Measurements from ENCODE around the gene CLDN15.

The CLDN15 gene

GRCh38 chr7:101233907-101234547 is 3.6 kb downstream of the CLDN15 start:
- Histone ChIP-seq H3K4me2 (ENCODE audit: low read depth, low read length, poor library complexity, severe bottlenecking) (no peak overlapping the region), H4K20me1 (ENCODE audit: low read depth, low read length) (no peaks in the 10 kb centered on the region), H3K79me2 (ENCODE audit: insufficient read depth, low read length) (no peaks in the 10 kb centered on the region), H3K27ac (ENCODE audit: low read depth, low read length) (no peak overlapping the region), H3K36me3 (ENCODE audit: low read length) (no peaks in the 10 kb centered on the region), H3K9me3 (ENCODE audit: insufficient read depth, low read length) (no peaks in the 10 kb centered on the region), H3K9ac (ENCODE audit: low read length) (no peak overlapping the region), H3F3A (ENCODE audit: insufficient read depth) (no peaks in the 10 kb centered on the region), H3K27me3 (ENCODE audit: low read length) (no peaks in the 10 kb centered on the region), H3K4me3 (ENCODE audit: insufficient read depth, low read length, poor library complexity, severe bottlenecking) (no peak overlapping the region), H2AFZ (ENCODE audit: low read depth, low read length, severe bottlenecking) (no peak overlapping the region), H3K9me2 (replicated peaks; ENCODE audit: insufficient read depth, low read length) (no peaks in the 10 kb centered on the region)
- TF ChIP-seq EZH2phosphoT487 (conservative IDR thresholded peaks at IDR 0.05; ENCODE audit: low read length) = no peak
- TF ChIP-seq, protein P1, sequence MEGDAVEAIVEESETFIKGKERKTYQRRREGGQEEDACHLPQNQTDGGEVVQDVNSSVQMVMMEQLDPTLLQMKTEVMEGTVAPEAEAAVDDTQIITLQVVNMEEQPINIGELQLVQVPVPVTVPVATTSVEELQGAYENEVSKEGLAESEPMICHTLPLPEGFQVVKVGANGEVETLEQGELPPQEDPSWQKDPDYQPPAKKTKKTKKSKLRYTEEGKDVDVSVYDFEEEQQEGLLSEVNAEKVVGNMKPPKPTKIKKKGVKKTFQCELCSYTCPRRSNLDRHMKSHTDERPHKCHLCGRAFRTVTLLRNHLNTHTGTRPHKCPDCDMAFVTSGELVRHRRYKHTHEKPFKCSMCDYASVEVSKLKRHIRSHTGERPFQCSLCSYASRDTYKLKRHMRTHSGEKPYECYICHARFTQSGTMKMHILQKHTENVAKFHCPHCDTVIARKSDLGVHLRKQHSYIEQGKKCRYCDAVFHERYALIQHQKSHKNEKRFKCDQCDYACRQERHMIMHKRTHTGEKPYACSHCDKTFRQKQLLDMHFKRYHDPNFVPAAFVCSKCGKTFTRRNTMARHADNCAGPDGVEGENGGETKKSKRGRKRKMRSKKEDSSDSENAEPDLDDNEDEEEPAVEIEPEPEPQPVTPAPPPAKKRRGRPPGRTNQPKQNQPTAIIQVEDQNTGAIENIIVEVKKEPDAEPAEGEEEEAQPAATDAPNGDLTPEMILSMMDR (IDR thresholded peaks at IDR 0.05; ENCODE audit: insufficient read depth, low read length, poor library complexity, severe bottlenecking) = no peak

GRCh38 chr7:101232141-101232850 is 5.3 kb downstream of the CLDN15 start:
- no peak overlapping the region for H3K9ac ChIP-seq (ENCODE audit: low read length)
- no peaks in the 10 kb centered on the region for H3K27me3 ChIP-seq (ENCODE audit: low read length)
- no peak overlapping the region for H3K4me2 ChIP-seq (ENCODE audit: low read depth, low read length, poor library complexity, severe bottlenecking)
- no peaks in the 10 kb centered on the region for H4K20me1 ChIP-seq (ENCODE audit: low read depth, low read length)
- H2AFZ ChIP-seq (ENCODE audit: low read depth, low read length, severe bottlenecking) = no peak overlapping the region
- H3K27ac ChIP-seq (ENCODE audit: low read depth, low read length) = no peak overlapping the region
- no peaks in the 10 kb centered on the region for H3K79me2 ChIP-seq (ENCODE audit: insufficient read depth, low read length)
- no peak overlapping the region for H3K4me3 ChIP-seq (ENCODE audit: insufficient read depth, low read length, poor library complexity, severe bottlenecking)
- no peaks in the 10 kb centered on the region for H3K9me2 ChIP-seq (replicated peaks; ENCODE audit: insufficient read depth, low read length)
- no peaks in the 10 kb centered on the region for H3K9me3 ChIP-seq (ENCODE audit: insufficient read depth, low read length)
- H3F3A ChIP-seq (ENCODE audit: insufficient read depth) = no peaks in the 10 kb centered on the region
- TF ChIP-seq EZH2phosphoT487 (conservative IDR thresholded peaks at IDR 0.05; ENCODE audit: low read length) = no peak
- TF ChIP-seq, protein P1 (IDR thresholded peaks at IDR 0.05; ENCODE audit: insufficient read depth, low read length, poor library complexity, severe bottlenecking) = no peak
- no peaks in the 10 kb centered on the region for H3K36me3 ChIP-seq (ENCODE audit: low read length)

GRCh38 chr7:101231644-101232043 is 6.0 kb downstream of the CLDN15 start:
- no peak overlapping the region for H3K9ac ChIP-seq (ENCODE audit: low read length)
- H3K27me3 ChIP-seq (ENCODE audit: low read length) = no peaks in the 10 kb centered on the region
- no peak overlapping the region for H2AFZ ChIP-seq (ENCODE audit: low read depth, low read length, severe bottlenecking)
- no peaks in the 10 kb centered on the region for H3K9me2 ChIP-seq (replicated peaks; ENCODE audit: insufficient read depth, low read length)
- no peaks in the 10 kb centered on the region for H4K20me1 ChIP-seq (ENCODE audit: low read depth, low read length)
- H3K36me3 ChIP-seq (ENCODE audit: low read length) = no peaks in the 10 kb centered on the region
- H3F3A ChIP-seq (ENCODE audit: insufficient read depth) = no peaks in the 10 kb centered on the region
- H3K4me2 ChIP-seq (ENCODE audit: low read depth, low read length, poor library complexity, severe bottlenecking) = no peak overlapping the region
- no peaks in the 10 kb centered on the region for H3K79me2 ChIP-seq (ENCODE audit: insufficient read depth, low read length)
- H3K9me3 ChIP-seq (ENCODE audit: insufficient read depth, low read length) = no peaks in the 10 kb centered on the region
- no peak for TF ChIP-seq EZH2phosphoT487 (conservative IDR thresholded peaks at IDR 0.05; ENCODE audit: low read length)
- TF ChIP-seq, protein P1 (IDR thresholded peaks at IDR 0.05; ENCODE audit: insufficient read depth, low read length, poor library complexity, severe bottlenecking) = no peak
- H3K27ac ChIP-seq (ENCODE audit: low read depth, low read length) = no peak overlapping the region
- no peak overlapping the region for H3K4me3 ChIP-seq (ENCODE audit: insufficient read depth, low read length, poor library complexity, severe bottlenecking)
